Common myeloid progenitor, CD34-positive (primary cell): ENCODE data around the gene GINS1.
A peak's percentile ranks its signal among the peaks of the same experiment; 100 is the strongest.
"Not testable (repeated sequence)": the region's sequence is repeated elsewhere in the genome, so short reads cannot be mapped to it uniquely, and the experiment has no call there.

Experiments
- CTCF ChIA-PET: fragments of 350-600 bp; sonication (Branson Sonifier 250); formaldehyde crosslinking; loops from one replicate; lab custom pipeline; 2021; ENCODE audit warnings: antibody characterized with exemption; lab: Charles Lee
- POLR2A ChIA-PET: fragments of 350-600 bp; sonication (Branson Sonifier 250); formaldehyde crosslinking; loops from one replicate; lab custom pipeline; 2021; ENCODE audit warnings: antibody characterized with exemption; lab: Charles Lee
- DNase-seq, 3 donors: peaks; one replicate each; pipeline versions ENCODE4 v3.0.0 to v3.0.0-alpha.2; 2013
- H3K27ac ChIP-seq, 2 experiments: 1 replicate in 1 of 2; 2 replicates in 1 of 2; pipeline ENCODE4 v1.7.0; 2013; ENCODE audit warnings: inconsistent platforms in 2 of 2, low read length in 2 of 2, mild to moderate bottlenecking in 2 of 2, low read depth in 1 of 2, moderate library complexity in 1 of 2; ENCODE audit not compliant: severe bottlenecking in 2 of 2, insufficient read depth in 1 of 2, poor library complexity in 1 of 2
- H3K27me3 ChIP-seq, 5 experiments: replicated peaks in 2 of 5; 1 replicate in 3 of 5; 2 replicates in 2 of 5; pipeline versions ENCODE4 v1.6.1 to v1.7.0; 2013; ENCODE audit warnings: low read length in 4 of 5, mild to moderate bottlenecking in 2 of 5, moderate library complexity in 2 of 5, inconsistent platforms in 1 of 5; ENCODE audit not compliant: insufficient read depth in 5 of 5, control insufficient read depth in 4 of 5
- H3K36me3 ChIP-seq, 4 experiments: 1 replicate in 2 of 4; 2 replicates in 2 of 4; pipeline versions ENCODE4 v1.6.1 to v1.7.0; 2013; ENCODE audit warnings: low read length in 3 of 4, control low read depth in 1 of 4, mild to moderate bottlenecking in 1 of 4; ENCODE audit not compliant: control insufficient read depth in 4 of 4, insufficient read depth in 4 of 4
- H3K4me1 ChIP-seq, 4 experiments: 1 replicate in 3 of 4; 2 replicates in 1 of 4; pipeline versions ENCODE4 v1.6.1 to v1.7.1; 2013; ENCODE audit warnings: low read length in 3 of 4, mild to moderate bottlenecking in 3 of 4, control low read depth in 1 of 4, inconsistent platforms in 1 of 4, moderate library complexity in 1 of 4; ENCODE audit not compliant: control insufficient read depth in 4 of 4, insufficient read depth in 4 of 4; ENCODE audit errors: control extremely low read depth in 1 of 4
- H3K4me3 ChIP-seq, 7 experiments: 1 replicate in 4 of 7; 2 replicates in 3 of 7; pipeline versions ENCODE4 v1.5.1 to v1.7.0; 2013; ENCODE audit warnings: mild to moderate bottlenecking in 7 of 7, low read length in 6 of 7, moderate library complexity in 6 of 7, inconsistent platforms in 2 of 7, low read depth in 2 of 7, control low read depth in 1 of 7; ENCODE audit not compliant: insufficient read depth in 4 of 7, control insufficient read depth in 1 of 7; ENCODE audit errors: extremely low read depth in 1 of 7
- H3K9me3 ChIP-seq, 5 experiments: 1 replicate in 4 of 5; 2 replicates in 1 of 5; pipeline versions ENCODE4 v1.6.1 to v1.7.1; 2013; ENCODE audit warnings: low read length in 4 of 5, mild to moderate bottlenecking in 2 of 5, inconsistent platforms in 1 of 5, low read depth in 1 of 5, moderate library complexity in 1 of 5; ENCODE audit not compliant: control insufficient read depth in 4 of 5, insufficient read depth in 2 of 5; ENCODE audit errors: control extremely low read depth in 1 of 5
- WGBS: methylation state at CpG from one replicate; pipeline ENCODE4 v1.1.5; 2013; ENCODE audit not compliant: insufficient coverage; 5-methylcytosine and 5-hydroxymethylcytosine counted together

The GINS1 gene

DNA sequence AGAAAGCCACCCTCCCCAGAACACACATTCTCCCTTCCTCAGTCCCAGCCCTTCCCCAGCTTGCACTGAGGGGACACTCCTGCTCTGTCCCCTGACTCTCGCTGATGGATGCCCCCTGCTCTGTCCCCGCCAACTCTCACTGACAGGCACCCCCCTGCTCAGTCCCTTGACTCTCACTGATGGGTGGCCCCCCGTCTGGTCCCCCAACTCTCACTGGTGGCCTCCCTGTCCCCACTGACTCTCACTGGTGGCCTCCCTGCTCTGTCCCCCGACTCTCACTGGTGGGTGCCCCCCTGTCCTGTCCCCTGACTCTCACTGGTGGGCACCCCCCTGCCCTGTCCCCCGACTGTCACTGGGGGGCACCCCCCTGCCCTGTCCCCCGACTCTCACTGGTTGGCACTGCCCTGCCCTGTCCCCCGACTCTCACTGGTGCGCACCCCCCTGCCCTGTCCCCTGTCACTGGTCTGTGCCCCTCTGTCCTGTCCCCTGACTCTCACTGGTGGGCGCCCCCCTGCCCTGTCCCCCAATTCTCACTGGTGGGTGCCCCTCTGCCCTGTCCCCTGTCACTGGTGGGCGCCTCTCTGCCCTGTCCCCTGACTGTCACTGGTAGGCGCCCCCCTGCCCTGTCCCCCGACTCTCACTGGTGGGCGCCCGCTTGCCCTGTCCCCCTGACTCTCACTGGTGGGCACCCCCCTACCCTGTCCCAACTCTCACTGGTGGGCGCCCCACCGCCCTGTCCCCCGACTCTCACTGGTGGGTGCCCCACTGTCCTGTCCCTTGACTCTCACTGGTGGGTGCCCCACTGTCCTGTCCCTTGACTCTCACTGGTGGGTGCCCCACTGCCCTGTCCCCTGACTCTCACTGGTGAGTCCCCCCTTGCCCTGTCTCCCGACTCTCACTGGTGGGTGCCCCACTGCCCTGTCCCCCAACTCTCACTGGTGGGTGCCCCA lies 60.9 kb downstream of the GINS1 start:
- no peak for DNase-seq
- H3K4me3 ChIP-seq, result no peak overlapping the region
- WGBS, result 91% methylated on average over 9 of the region's 18 CpGs
- CTCF ChIA-PET, result no interaction called here
- no peaks in the 10 kb centered on the region for H3K9me3 ChIP-seq
- H3K27ac ChIP-seq, result no peak overlapping the region
- H3K36me3 ChIP-seq, result no peaks in the 10 kb centered on the region
- no peaks in the 10 kb centered on the region for H3K27me3 ChIP-seq
- POLR2A ChIA-PET, result interaction anchor here (0.7 kb wide), 1 partner anchor 11 kb away, joined by 3 read pairs; no protein-coding TSS in a partner anchor
- H3K4me1 ChIP-seq, result no peaks in the 10 kb centered on the region

DNA sequence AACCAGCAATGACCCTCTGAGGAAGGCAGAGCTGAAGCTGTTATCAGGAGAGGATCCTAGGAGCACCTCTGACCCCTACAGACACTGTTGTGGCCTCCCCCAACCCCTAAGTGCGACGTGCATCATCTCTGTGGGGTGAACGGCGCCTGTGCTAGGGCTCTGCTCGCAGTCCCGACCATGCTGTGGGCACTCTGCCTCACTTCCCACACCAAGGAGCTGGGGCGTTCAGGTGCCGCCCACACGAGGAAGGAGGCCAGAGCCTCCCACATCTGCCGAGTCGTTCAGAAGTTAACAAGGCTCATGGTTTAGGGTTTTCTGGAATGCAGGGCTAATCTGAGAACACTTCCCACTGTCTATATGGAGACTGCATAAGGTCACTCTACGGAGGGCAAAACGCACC lies 62.1 kb downstream of the GINS1 start:
- Histone ChIP-seq H3K27me3 (no peaks in the 10 kb centered on the region), H3K9me3 (no peaks in the 10 kb centered on the region), H3K4me1 (no peaks in the 10 kb centered on the region), H3K27ac (no peak overlapping the region), H3K36me3 (no peaks in the 10 kb centered on the region), H3K4me3 (no peak overlapping the region)
- 90% methylated on average over 11 of the region's 13 CpGs for WGBS
- CTCF ChIA-PET, result interaction anchor here (1.3 kb wide), 1 partner anchor 10 kb away, joined by 6 read pairs; no protein-coding TSS in a partner anchor
- DNase-seq, result no peak
- POLR2A ChIA-PET, result no interaction called here

DNA sequence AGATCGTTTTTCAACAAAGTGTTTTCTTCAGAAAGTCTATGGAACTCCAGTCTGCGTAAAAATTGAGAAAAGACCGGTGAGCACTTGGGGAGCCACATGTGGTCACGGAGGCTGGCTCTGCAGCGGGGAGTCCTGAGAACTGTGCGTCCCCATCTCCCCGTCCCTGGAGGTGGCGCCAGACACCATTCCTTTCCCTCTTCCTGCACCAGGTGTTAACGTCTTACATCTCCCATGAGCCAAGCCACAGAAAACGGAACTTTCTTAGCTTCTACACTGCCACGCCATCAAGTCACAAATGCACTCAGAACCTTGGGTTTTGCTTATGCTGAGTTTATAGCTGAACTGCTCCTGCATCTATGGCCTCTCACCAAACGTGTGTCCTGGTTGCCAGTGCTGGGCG lies 62.6 kb downstream of the GINS1 start:
- Histone ChIP-seq H3K27ac (no peak overlapping the region), H3K27me3 (no peaks in the 10 kb centered on the region), H3K36me3 (no peaks in the 10 kb centered on the region), H3K4me1 (no peaks in the 10 kb centered on the region), H3K4me3 (no peak overlapping the region), H3K9me3 (no peaks in the 10 kb centered on the region)
- 49% methylated on average over 13 of the region's 13 CpGs for WGBS
- peak; percentile 29 to 66 (median 57) for DNase-seq
- ChIA-PET CTCF (interaction anchor here (1.3 kb wide), 1 partner anchor 9 kb away, joined by 6 read pairs; no protein-coding TSS in a partner anchor), POLR2A (no interaction called here)

DNA sequence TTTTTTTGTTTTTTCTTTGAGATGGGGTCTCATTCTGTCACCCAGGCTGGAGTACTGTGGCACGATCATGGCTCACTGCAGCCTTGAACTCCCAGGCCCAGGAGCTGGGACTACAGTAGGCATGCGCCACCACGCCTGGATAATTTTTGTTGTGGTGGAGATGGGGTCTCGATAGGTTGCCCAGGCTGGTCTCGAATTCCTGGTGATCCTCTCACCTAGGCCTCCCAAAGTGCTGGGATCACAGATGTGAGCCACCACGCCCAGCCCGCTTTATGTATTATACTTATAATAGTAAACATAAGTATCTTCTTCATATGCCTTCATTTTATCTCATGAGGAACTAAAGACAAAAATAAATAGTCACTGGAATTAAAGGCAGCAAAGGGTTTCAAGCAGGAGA lies 63.5 kb downstream of the GINS1 start:
- ChIA-PET POLR2A (no interaction called here), CTCF (no interaction called here)
- 100% methylated on average over 2 of the region's 7 CpGs for WGBS
- Histone ChIP-seq H3K4me1 (no peaks in the 10 kb centered on the region), H3K36me3 (no peaks in the 10 kb centered on the region), H3K27ac (no peak overlapping the region), H3K27me3 (no peaks in the 10 kb centered on the region), H3K4me3 (no peak overlapping the region), H3K9me3 (no peaks in the 10 kb centered on the region)
- DNase-seq, result no peak

DNA sequence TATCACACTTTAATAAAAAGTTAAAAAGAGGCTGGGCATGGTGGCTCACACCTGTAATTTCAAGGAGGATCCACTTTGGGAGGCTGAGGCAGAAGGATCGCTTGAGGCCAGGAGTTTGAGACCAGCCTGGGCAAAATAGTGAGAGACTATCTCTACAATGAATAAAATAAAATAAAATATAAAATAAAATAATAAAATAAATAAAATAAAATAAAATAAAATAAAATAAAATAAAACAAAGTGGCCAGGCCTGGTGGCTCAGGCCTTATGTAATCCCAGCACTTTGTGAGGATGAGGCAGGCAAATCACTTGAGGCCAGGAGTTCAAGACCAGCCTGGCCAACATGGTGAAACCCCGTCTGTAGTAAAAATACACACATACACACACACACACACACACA lies 65.8 kb downstream of the GINS1 start:
- DNase-seq, H3K36me3 ChIP-seq, CTCF ChIA-PET, H3K9me3 ChIP-seq, H3K4me1 ChIP-seq, POLR2A ChIA-PET, H3K27me3 ChIP-seq, H3K4me3 ChIP-seq, H3K27ac ChIP-seq: not testable (repeated sequence)
- WGBS, result no CpG with 5 or more reads among the region's 2 CpGs

DNA sequence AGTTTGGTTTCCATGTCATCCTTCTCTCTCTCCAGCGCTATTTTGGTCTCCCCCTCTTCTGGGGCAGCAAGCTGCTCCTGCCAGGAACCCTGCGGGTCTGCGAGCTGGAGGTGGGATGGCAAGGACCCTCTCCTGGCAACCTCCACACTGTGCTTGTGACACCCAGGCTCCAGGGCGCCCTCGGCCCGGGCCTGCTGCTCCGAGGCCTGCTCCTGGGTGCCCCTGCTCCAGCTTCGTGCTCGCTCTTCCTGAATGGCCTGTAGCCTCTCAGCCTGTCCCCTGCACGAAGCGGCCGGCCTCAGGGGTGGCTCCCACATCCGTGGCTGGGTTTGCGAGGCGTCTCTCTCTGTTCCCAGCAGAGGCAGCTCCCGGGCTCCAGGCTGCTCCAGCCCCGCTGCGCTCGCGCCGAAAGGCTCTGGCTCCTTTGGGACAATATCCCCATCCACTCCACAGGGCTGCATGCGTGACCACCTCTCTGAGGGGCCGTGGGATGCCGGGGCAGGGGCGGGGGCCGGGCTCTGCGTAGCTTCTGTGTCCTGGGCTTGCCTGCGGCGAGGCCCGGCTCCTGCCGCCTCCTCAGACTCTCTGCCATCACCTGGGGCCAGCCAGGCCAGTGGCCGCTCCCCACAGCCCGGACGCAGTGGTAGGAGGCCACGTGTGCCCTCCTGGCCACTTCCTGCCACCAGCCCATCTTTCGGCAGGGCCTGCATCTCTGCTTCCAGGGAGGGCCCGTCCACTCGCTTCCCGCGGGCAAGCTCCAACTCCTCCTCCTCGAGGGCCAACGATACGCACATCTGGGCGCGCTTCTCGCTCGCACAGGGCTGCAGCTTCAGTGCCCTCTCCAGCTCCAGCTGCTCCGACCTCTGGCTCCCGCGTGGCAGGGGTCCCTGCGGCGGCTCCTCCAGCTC lies 68.9 kb downstream of the GINS1 start:
- CTCF ChIA-PET, result interaction anchor here (1.0 to 1.5 kb wide), 2 partner anchors 12 to 19 kb away, joined by 3 read pairs; no protein-coding TSS in a partner anchor
- POLR2A ChIA-PET, result no interaction called here
- H3K4me3 ChIP-seq, result no peak overlapping the region
- no peaks in the 10 kb centered on the region for H3K9me3 ChIP-seq
- no peak overlapping the region for H3K27ac ChIP-seq
- H3K4me1 ChIP-seq, result no peaks in the 10 kb centered on the region
- WGBS, result 96% methylated on average over 48 of the region's 52 CpGs
- DNase-seq, result no peak
- no peaks in the 10 kb centered on the region for H3K36me3 ChIP-seq
- no peaks in the 10 kb centered on the region for H3K27me3 ChIP-seq
